Measurements from ENCODE around the gene KCNN4.

GRCh38 chr19:43723588-43723987 lies 57.2 kb downstream of the KCNN4 start:
- TF ChIP-seq ZNF324 (tag by site-specific recombination; IDR thresholded peaks at IDR 0.05) = no peak
- no peak for TF ChIP-seq ZBTB11 (tag by site-specific recombination; conservative IDR thresholded peaks at IDR 0.05; ENCODE audit: low read depth)
